Stimulated activated CD4-positive, alpha-beta T cell treated with anti-CD3 and anti-CD28 coated beads, Interleukin-15, amount 100 ng/mL, for 1 hour (primary cell): ENCODE data around the gene ROM1.
A peak's percentile ranks its signal among the peaks of the same experiment; 100 is the strongest.
"Not testable (repeated sequence)": the region's sequence is repeated elsewhere in the genome, so short reads cannot be mapped to it uniquely, and the experiment has no call there.

Source experiments
- DNase-seq, 2 donors: peaks; one replicate each; pipeline ENCODE4 v3.0.0-alpha.2; 2020; ENCODE audit warnings: low read depth in 1 of 2, low spot score in 1 of 2

ROM1 gene

DNA sequence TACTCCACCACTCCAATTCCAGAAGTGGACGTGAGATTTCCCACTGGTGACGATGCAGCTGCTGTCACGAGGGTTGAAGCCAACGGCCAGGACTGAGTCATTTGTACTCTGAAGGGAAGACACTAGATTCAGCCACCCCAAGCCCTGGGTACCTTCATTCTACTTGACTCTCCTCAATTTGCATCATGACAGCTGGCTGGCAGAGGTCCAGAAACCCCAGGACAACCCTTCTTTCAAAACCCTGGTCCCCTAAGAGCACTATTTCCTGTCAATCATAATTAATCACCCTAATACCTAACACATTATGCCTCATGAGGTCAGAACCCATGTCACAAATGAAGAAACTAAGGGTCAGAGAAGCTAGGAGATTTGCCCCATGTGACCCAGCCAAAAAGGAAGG, 5.3 kb upstream of the ROM1 start:
- no peak for DNase-seq

DNA sequence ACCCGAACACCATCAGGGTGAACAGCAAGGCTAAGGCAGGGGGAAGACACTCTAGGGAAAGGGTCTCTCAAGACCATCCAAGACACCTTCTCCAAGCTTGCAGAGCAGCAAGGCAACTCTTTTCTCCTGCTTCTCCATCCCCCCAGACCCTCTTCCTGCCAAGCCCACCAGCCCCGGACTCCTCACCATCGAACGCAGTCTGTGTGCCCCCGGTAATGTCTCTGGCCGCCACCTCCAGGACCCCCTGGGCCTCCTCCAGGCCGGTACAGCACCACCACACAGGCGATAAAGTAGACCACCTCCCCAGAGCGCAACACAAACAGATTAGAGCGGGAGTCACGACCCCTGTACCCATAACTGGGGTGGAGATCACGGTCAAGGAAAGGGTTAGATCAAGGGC, 4.3 kb upstream of the ROM1 start:
- DNase-seq, result no peak

DNA sequence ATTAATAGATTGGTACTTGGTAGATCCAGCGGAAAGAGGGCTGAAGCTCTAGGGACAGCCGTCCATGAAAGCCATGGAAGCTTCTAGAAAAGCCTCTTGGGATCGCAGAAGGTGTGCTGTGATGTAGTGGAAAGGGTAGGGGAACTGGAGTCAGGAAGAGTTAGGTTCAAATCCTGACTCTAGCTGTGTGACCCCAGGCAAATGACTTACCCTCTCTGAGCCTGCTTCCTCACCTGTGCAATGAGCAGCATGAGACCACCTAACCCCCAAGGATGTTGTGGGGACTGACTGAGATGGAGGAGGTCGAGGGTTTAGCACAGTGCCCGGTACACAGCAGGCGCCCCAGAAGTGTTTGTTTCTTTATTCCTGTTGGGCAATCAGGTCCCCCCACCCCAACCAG, 2.7 kb upstream of the ROM1 start:
- no peak for DNase-seq

DNA sequence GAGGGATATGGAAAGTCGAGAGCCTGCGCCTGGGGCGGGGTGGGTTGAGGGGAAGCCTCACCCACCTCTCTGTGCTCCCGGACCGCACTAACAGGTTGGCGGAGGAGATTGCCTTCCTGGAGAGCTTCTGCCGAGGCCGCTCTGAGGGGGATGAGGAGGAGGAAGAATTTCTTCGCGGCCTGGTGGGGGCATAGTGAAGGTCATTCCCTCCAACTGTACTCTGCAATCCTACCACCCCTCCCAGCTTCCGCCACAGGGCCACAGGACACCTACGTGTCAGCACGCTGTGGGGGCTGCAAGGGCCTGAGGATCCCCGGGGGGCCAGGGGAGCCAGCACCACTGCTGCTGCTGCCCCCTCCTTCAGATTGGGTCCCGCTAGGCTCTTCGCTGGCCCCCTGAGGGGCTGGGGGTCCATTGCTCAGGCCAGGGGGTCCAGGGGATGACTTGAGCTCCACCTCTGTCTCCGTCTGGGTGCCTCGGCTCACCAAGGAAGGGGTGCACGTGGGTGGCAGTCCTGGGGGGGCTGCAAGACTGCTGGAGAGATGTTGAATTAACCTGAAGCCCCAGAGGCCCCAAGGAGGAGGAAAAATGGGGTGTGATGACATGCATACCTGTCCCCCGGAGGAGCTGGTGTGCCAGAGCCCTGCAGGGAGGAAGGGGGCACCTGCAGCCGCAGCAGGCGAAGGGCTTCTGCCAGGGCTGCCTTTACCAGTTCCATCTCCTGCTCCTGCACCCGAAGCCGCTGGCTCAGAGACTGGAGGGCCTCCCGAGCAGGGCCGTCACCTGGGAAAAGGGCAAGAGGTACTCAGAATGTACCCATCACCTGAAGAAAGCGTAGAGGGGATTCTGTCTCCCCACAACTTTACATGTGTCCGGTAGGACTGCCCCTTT, 2.0 kb upstream of the ROM1 start:
- no peak for DNase-seq

DNA sequence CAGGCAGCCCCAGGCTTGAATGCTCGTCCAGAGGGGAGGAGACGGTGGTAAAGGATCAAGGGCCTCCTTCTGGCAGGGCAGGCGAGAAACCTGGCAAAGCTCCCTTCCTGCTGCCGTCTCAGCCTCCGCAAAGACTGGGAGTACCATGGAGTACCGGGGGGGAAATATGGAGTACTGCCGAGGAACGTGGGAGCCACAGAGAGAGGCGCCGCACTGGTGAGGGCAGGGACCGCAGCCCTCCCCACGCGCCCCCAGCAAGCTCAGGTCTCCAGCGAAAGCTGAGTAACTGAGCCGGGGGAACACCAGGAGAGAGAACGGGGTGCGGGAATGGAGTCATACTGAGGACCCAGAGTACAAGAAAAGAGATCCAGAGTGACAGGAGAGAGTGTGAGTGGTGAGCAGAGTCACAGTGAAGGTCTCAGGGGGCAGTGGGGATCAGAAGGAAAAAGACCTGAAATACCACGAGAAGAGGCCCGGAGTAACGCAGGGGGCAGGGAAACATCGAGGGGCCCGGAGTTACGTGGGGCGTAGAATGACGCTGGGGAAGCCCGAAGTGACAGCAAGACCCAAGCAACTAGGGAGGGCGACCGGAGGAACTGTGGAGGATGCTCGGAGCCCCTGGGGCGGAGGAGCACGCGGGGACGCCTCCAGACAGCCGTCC, 1.2 kb upstream of the ROM1 start:
- peak in 1 of 2 donors; percentile 38 for DNase-seq

DNA sequence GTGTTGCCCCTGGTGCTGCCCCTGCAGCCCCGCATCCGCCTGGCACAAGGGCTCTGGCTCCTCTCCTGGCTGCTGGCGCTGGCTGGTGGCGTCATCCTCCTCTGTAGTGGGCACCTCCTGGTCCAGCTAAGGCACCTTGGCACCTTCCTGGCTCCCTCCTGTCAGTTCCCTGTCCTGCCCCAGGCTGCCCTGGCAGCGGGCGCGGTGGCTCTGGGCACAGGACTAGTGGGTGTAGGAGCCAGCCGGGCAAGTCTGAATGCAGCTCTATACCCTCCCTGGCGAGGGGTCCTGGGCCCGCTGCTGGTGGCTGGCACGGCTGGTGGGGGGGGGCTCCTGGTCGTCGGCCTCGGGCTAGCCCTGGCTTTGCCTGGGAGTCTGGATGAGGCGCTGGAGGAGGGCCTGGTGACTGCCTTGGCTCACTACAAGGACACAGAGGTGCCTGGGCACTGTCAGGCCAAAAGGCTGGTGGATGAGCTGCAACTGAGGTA, 278 bp downstream of the ROM1 start:
- no peak for DNase-seq

DNA sequence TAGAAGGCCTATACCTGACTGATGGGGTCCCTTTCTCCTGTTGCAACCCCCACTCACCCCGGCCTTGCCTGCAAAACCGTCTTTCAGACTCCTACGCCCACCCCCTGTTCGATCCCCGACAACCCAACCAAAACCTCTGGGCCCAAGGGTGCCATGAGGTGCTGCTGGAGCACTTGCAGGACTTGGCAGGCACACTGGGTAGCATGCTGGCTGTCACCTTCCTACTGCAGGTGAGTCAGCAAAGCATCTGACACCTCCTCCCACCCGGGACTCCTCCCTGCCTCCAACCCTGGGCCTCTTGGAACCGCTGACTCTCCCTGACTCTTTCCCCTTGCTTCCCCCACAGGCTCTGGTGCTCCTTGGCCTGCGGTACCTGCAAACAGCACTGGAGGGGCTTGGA, 1.2 kb downstream of the ROM1 start:
- DNase-seq, result no peak

DNA sequence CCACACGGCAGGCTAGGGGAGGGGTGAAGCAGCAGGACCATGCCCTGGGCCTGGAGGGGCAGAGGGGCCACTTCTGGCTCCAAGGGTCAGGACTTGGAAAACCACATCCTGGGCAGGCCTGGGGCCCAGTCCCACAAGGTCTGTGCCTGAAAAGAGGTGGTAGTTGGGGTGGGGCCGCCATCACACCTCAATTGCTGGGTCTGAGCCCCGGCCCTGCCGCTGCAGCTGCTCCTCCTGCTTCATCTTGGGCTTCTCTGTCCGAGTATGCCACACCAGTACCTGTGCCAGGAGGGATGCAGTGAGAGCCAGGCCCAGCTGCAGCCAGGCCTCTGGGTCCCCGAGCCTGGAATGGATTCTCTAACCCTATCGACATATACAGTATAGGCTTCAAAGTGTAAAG, 2.5 kb downstream of the ROM1 start:
- no peak for DNase-seq

DNA sequence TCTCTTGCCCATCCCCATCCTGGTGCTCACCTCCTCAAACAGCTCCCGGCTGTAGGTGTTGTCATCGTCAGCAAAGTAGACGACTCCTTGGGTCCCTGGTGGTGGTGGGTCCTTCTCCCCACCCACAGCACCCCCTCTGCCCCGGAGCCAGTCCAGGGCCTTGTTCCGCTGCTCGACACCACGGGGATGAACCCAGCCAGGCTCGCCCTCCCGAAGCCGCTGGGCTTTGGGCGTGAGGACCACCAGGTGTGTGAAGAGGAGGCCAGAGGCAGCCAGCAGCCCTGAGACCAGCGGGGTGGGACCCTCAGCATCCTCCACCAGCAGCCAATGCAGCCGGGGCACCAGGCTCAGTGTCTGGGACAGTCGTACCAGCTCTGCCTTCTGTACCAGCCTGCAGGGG, 3.9 kb downstream of the ROM1 start:
- not testable (repeated sequence) for DNase-seq

DNA sequence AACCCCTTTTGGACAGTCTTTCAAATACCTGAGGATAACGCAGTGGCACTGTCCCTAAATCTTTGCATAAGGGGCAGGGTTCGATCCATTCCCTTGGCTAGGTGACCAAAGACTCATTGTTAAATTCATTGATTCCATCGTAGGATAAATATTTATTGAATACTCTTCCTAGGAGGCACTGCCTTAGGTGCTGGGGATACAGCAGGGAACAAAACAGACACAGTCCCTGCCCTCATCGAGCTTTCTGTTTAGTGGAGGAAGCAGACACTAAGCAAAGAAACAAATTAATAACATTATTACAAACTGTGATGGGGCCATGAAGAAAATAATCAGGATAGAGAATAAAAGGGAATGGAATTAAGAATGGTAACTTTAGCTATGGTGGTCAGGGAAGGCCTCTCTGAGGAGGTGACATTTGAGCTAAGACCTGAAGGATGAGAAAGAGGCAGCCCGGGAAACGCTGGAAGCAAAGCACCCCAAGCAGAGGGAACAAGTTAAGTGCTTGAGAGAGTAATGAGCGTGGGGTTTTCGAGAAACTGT, 8.0 kb downstream of the ROM1 start:
- DNase-seq, result no peak

DNA sequence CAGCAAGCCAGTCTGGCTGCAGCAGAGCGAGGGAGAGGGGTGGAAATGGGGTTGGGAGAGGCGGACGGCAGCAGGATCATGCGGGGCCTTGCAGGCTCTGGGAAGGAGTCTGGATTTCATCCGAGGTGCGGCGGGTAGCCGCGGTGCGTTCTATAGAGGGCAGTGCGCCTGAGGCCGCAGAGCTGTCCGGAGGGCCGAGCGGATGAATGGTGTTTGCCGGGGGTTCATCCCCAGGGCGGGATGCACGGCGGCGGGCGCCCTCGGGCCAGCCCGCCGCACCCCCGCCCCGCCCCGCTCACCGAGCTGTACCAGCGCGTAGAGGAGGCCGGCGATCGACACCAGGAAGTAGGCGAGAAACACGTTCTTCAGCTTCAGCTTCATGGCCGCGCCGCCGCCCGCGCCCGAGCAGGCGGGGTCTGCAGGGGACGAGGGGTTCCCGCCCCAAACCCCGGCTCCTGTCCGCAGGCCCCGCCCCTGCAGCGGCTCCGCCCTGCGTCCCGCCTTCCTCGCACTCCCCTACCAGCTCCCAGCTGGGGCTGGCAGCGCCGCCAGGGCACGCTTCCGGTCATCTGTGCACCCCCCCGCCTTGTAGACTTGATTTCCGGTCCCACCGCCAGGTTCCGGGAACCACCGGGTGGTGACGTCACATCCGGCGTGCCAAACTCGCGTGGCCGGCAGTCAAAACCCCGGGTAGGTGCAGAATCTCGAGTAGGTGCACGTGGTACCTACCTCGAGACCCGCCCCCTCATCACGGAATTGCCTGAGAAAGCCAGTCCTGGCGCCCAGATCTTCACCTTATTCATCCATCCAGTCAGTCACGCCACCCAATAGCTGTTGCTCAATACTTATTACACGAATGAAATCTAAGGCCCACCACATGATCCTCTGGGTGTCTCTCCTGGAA, 8.8 kb downstream of the ROM1 start, which contains the start of gene B3GAT3:
Gene B3GAT3, minus strand, starts transcription at position 420 of the 904 bp plus-strand sequence. Its CDS starts 39 bp downstream, at position 381.
- DNase-seq, result peak; percentile 90 to 92

DNA sequence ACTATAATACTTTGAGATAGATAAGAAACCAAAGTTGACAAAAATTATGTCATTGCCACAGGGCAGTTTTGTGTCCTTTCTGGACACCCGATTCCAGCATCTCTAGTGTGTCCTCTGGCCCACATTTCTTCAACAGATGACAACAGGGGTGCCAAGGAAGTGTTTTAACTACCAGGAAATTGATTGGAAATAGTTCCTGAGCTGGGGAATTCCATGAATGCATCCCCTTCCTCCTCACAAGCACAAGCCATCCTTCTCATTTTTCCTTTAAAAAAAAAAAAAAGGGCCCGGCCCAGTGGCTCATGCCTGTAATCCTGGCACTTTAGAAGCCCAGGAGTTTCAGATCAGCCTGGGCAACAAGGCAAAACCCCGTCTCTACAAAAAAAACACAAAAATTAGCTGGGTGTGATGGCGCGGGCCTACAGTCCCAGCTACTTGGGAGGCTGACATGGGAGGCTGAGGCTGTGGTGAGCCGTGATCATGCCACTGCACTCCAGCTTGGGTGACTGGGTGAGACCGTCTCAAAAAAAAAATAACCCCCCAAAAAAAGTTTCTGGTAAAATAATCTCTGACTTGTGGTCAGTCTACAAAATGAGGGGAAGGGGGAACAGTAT, 9.5 kb downstream of the ROM1 start:
- no peak for DNase-seq

DNA sequence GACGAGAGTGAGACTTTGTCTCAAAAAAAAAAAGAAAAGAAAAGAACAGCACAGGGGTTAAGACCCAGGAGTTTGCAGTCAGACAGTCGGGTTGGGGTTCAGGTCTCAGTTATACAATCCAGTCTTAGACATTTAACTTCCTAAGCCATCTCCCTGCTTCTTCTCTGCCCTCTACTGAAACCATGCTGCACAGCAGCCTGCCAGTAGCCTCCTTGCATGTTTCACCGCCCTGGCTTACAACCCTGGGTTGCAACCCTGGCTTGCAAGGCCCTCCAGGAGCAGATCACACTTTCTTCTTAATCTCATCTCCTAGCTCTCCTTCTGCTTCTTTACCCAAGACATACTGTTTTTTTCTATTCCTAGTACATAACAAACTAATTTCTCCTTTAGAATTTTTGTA, 14.7 kb downstream of the ROM1 start:
- no peak for DNase-seq

DNA sequence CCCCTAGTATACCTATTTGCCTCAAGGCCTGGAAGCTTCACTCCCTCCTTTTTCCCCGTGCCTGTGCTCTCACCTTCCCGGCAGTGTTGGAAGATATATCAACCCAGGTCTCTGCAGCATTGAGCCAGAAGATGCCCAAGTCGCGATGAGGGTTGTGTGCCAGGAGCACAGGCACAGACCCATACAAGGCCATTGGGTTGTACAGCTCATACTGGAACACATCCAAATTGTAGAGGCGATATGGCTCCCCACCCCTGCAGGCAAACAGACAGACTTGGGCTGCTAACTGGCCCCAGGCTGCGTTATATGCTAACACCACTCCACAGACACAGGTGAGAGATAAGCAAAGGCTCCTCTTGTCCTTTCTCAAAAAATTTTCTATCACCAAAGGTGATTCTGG, 19.4 kb downstream of the ROM1 start:
- DNase-seq, result no peak

DNA sequence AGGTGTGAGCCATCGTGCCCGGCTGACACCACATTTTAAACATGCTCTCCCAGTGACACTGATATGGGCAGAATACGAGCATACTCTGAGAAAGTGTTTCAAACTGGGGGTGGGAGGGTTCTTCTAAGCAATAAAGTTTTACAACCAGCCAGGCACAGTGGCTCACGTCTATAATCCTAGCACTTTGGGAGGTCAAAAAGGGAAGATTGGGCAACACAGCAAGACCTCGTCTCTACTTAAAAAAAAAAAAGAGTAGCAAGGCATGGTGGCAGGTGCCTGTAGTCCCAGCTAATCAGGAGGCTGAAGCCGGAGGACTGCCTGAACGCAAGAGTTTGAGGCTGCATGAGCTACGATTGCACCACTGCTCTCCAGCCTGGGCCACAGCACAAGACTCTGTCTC, 31.2 kb downstream of the ROM1 start:
- no peak for DNase-seq

DNA sequence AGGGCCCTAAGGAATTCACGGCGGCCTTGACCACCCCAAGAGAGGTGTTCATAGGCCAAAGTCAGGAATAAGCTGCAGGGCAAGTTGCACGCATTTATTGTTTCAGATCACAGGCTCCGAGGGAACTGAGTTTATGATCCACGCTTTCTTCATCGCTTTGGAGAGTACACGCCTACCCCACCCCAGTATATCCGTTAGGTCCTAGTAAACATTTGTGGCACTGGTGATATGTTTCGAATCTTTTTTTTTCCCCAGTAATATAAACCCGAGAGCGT, 32.6 kb downstream of the ROM1 start:
- no peak for DNase-seq

DNA sequence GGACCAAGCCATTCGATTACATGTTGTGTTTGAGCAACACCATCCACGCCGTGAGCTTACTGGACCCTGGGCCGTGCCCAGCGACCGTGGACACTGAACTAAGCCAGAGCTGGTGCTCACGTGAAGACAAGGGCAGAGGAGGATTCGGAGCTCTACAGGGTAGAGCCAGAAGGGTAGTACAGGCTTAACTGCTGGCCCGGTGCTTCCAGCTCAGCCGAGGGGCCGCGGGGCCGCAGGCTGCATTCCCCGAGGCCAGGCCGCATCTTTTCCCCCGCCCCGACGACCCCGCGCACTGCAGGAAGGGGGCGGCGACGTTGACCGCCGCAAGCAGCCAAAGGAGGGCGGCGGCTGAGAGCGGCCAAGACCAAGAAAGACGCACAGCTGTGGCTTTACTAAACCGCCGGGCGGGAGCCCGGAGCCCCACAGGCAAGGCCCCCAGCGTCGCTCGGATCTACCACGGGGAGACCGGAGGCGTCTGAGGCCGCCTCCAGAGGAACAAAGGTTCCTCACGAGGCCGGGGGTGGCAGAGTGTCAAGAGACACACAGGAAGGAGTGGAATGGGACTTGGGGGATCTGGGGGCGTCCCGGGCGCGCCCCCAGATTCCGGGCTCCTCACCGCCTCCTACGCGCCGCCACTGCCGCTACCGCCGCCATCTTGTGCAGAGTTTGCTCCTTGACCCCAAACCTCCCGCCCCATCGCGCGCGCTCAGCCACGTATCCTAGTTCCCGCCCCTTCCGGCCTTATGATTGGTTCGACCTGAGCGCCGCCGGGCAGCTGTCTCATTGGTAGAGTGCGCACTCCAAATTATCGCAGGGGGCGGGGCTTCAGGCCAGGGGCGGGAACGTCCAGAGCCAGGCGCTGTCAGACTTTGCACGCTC, 33.1 kb downstream of the ROM1 start, which contains the start of gene GANAB:
Gene GANAB, minus strand, starts transcription at position 668 of the 879 bp plus-strand sequence. Its CDS starts 14 bp downstream, at position 654.
- peak; percentile 96 to 98 for DNase-seq

DNA sequence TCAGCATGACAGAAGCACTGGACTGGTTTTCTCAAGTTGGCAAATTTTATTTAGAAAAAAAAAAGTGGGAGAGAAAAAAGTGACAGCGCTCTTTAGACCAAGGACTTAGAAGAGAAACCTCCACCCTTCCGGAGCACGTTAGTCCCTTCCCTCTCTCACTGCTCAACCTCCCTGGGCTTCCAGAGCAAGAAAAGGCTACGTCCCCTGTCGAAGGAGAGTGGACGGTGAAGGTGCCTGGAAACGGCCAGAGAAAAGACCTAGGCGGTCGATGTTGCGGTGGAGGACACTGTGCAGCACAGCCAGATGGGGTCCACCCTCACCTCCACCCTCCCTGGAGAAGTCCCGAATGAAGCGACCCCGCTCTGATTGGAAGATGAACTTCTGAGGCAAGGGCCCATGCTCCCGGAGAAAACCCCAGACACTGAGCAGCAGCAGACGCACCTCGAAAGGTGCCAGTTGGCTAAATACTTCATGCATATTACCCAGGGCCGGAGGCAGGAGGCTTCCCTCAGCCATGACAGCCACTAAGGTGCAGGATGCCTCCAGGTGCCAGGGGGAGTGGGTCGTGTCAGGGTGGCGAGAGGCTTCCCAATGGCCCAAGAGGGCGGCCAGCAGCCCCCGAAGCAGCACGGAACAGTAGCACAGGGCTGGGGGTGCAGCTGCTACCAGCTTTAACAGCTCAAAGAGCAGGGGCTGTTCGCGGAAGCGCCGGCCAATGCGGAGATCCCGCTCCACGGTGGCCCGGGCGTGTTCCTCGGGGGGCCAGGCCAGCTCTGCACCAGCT, 34.0 kb downstream of the ROM1 start:
- DNase-seq, result no peak

DNA sequence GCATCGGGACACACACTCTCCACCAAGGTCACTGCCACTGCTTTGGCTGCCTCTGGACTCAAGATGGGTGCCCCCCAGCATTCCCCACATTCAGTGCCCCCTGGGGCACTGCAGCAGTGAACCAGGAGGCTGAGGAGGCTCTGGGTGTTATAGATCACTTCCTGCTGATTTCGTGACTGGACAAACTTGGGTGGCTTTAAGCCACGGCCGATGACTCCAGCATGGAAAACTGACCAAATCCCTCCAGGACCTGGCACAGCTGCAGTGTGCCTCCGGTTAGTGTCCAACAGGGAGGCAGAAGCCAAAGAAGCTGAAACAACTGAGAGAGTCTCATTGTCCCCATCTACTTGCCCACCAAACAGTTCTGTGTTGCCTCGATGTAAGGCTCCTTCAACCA, 34.5 kb downstream of the ROM1 start:
- DNase-seq, result no peak
